ENCODE measurements around the gene BDKRB2.

BDKRB2 gene

GRCh38 chr14:96221109-96221650, 16.5 kb downstream of the BDKRB2 start:
- no peak for DNase-seq (ENCODE audit: low read depth in 1 of 2, low spot score in 1 of 2)
- TF ChIP-seq REST (IDR thresholded peaks at IDR 0.05; ENCODE audit: insufficient replicate concordance, low read depth) (no peak), POLR2AphosphoS5 (IDR thresholded peaks at IDR 0.05; ENCODE audit: low read depth) (no peak)
- H3K27ac ChIP-seq (replicated peaks): no peak overlapping the region

GRCh38 chr14:96221841-96222240, 17.2 kb downstream of the BDKRB2 start:
- Histone ChIP-seq H3K27ac (replicated peaks) (no peak overlapping the region), H3K27me3 (ENCODE audit: insufficient read depth, poor library complexity, severe bottlenecking) (no peaks in the 10 kb centered on the region), H3K4me3 (replicated peaks; ENCODE audit: insufficient read depth, low read length) (no peak overlapping the region)
- TF ChIP-seq CTCF (IDR thresholded peaks at IDR 0.05; ENCODE audit: insufficient read depth, low read length) (no peak), GABPA (IDR thresholded peaks at IDR 0.05; ENCODE audit: low read depth) (no peak), SPI1 (IDR thresholded peaks at IDR 0.05; ENCODE audit: borderline replicate concordance, low read depth) (no peak), POLR2AphosphoS5 (IDR thresholded peaks at IDR 0.05; ENCODE audit: low read depth) (no peak), REST (IDR thresholded peaks at IDR 0.05; ENCODE audit: insufficient replicate concordance, low read depth) (no peak)
- DNase-seq (ENCODE audit: low read depth in 1 of 2, low spot score in 1 of 2): no peak

More at GRCh38 chr14:96221109-96221650, 16.5 kb downstream of the BDKRB2 start:
- no peak overlapping the region for H3K4me3 ChIP-seq (replicated peaks; ENCODE audit: insufficient read depth, low read length)
- no peaks in the 10 kb centered on the region for H3K27me3 ChIP-seq (ENCODE audit: insufficient read depth, poor library complexity, severe bottlenecking)

- no peak overlapping the region for H3K4me3 ChIP-seq (replicated peaks; ENCODE audit: insufficient read depth, low read length)
- H3K27ac ChIP-seq (replicated peaks): no peak overlapping the region
- no peak for DNase-seq (ENCODE audit: low read depth in 1 of 2, low spot score in 1 of 2)
- no peak for TF ChIP-seq POLR2AphosphoS5 (IDR thresholded peaks at IDR 0.05; ENCODE audit: low read depth)
- TF ChIP-seq CTCF (IDR thresholded peaks at IDR 0.05; ENCODE audit: insufficient read depth, low read length): no peak
- no peaks in the 10 kb centered on the region for H3K27me3 ChIP-seq (ENCODE audit: insufficient read depth, poor library complexity, severe bottlenecking)
These were observed 19.9 kb downstream of the BDKRB2 start for GRCh38 chr14:96224480-96225096.

- TF ChIP-seq SPI1 (IDR thresholded peaks at IDR 0.05; ENCODE audit: borderline replicate concordance, low read depth) (no peak), POLR2AphosphoS5 (IDR thresholded peaks at IDR 0.05; ENCODE audit: low read depth) (no peak), REST (IDR thresholded peaks at IDR 0.05; ENCODE audit: insufficient replicate concordance, low read depth) (no peak), GABPA (IDR thresholded peaks at IDR 0.05; ENCODE audit: low read depth) (no peak), CTCF (IDR thresholded peaks at IDR 0.05; ENCODE audit: insufficient read depth, low read length) (no peak)
- Histone ChIP-seq H3K4me3 (replicated peaks; ENCODE audit: insufficient read depth, low read length) (no peak overlapping the region), H3K27me3 (ENCODE audit: insufficient read depth, poor library complexity, severe bottlenecking) (no peaks in the 10 kb centered on the region), H3K27ac (replicated peaks) (no peak overlapping the region)
- no peak for DNase-seq (ENCODE audit: low read depth in 1 of 2, low spot score in 1 of 2)
These were observed 20.6 kb downstream of the BDKRB2 start for GRCh38 chr14:96225213-96225612.
